Measurements from ENCODE around the gene ATP5F1C.

The ATP5F1C gene

DNA sequence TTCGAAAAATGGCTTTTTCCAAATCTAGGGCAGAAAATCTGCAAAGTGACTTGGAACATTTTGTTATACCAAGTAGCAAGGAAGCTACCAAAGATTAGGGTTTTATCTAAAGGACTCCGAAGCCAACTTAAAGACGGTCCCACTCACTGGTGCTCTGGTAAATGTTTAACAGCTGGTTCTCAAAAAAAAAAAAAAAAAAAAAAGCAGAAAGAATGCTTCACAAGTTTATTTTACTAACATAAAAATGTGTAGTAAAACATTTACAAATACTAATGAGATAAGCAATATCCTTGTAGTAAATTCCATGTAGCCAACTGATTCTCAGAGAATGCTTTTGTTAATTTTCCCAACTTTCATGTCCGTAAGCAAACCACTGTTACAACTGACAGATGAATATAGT, 68.7 kb downstream of the ATP5F1C start:
- Histone ChIP-seq H3K4me1 (ENCODE audit: control insufficient read depth, insufficient read depth, low read length) (peaks cover 6% of the 10 kb centered on the region), H3K4me2 (ENCODE audit: low read length) (peak overlapping the region; percentile 67), H3K36me3 (ENCODE audit: insufficient read depth, low read length) (no peaks in the 10 kb centered on the region), H3K4me3 (ENCODE audit: low read length) (peak overlapping the region; percentile 44), H3K27me3 (ENCODE audit: control insufficient read depth, insufficient read depth, low read length) (no peaks in the 10 kb centered on the region), H3K9ac (ENCODE audit: low read depth, low read length) (no peak overlapping the region), H3K9me3 (replicated peaks; ENCODE audit: low read length) (no peaks in the 10 kb centered on the region)

DNA sequence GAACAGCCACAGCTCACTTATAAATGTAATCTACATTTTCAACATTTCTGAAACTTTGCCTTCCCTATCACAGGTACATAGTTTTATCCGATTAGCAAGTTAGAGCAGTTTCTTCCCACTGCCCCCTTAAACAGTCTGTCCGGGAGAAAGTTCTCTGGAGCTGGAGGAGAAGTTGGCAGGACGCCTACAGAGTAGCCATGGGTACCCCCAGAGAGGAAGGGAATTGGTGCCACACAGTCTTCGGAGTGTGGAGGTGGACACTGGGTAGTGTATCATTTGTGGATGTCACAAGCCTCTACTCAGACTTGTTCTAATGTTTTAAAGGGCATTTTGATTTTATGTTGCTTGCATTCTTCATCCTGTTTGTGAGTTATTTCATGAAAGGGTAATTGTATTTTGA, 69.3 kb downstream of the ATP5F1C start:
- no peaks in the 10 kb centered on the region for H3K27me3 ChIP-seq (ENCODE audit: control insufficient read depth, insufficient read depth, low read length)
- H3K36me3 ChIP-seq (ENCODE audit: insufficient read depth, low read length) = no peaks in the 10 kb centered on the region
- peak overlapping the region; percentile 67 for H3K4me2 ChIP-seq (ENCODE audit: low read length)
- H3K4me3 ChIP-seq (ENCODE audit: low read length) = peak overlapping the region; percentile 44
- no peak overlapping the region for H3K9ac ChIP-seq (ENCODE audit: low read depth, low read length)
- no peaks in the 10 kb centered on the region for H3K9me3 ChIP-seq (replicated peaks; ENCODE audit: low read length)
- peaks cover 6% of the 10 kb centered on the region for H3K4me1 ChIP-seq (ENCODE audit: control insufficient read depth, insufficient read depth, low read length)

Measured in skeletal muscle satellite cell (primary cell).